Activated CD4-positive, alpha-beta T cell treated with anti-CD3 and anti-CD28 coated beads for 1 hour (primary cell): ENCODE data around the gene GRM8.

Source experiments
- DNase-seq: peaks from one replicate; pipeline ENCODE4 v3.0.0-alpha.2; 2020

Gene GRM8

GRCh38 chr7:127252778-127253280 lies at the start of gene GRM8:
GRM8 (minus strand) TSS chr7:127252941.
- no peak for DNase-seq

DNA sequence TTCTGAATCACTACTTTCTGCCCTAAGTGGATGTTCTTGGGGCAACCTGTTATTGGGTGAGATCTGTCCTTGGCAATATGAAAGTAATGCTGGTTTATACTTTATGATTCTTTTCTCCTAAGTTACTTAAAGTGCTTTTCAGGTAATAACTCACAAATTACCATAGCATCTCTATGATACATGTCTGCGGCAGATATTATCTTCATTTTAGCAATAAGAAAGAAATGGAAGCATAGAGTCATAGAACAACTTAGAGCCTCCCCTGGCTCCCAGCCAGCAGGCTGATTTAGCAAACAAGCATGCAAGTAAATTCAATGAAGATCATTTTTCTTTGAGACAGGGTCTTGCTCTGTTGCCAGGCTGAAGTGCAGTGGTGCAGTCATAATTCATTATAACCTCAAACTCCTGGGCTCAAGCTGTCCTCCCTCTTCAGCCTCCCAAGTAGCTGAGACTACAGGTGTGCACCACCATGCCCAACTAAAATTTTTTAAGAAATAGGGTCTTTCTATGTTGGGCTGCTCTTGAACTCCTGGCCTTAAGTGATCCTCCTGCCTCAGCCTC lies 38.1 kb upstream of the GRM8 start:
- no peak for DNase-seq

DNA sequence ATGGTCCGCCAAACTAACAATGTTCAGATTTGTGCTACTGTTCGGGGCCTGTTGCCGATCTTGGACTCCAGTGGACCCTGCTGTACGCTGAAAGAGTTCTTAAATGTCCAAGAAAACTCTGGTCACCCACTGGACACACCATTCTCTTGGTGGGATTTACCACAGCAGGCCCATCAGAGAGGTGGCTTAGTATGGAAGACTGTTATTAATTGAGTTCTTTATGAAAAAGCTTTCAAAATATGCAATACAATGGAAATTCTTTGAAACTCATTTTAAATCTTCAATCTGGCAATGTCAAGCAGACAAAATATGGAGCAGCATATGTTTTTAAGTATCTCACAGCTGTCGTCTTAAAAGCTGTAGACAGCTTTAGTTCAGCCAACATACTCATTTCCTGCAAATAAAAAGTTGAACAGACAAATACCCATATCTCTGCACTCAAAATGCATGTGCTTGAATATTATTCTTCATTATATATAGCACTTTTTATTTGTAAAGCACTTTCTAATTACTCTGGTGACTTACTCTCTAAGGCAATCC lies 37.4 kb upstream of the GRM8 start:
- no peak for DNase-seq

DNA sequence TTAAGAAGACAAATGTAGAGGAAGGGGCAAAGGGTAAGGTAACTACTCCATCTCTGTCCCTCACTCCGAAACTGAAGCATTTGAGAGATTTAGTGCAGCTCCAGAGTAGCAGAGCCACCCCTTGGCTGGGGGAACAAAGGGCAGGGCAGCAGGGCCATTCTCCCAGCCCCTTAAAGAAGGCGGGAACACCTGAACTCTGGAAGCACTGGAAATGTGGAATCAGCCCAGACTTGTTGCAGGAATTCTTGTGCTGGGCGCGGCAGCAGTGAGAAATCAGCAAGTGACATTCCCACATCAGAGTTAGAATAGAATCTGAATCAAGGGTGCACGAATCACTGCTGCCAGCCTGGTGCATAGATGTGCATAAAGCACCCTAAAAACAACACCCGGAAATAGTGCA lies 34.4 kb upstream of the GRM8 start:
- DNase-seq, result no peak

DNA sequence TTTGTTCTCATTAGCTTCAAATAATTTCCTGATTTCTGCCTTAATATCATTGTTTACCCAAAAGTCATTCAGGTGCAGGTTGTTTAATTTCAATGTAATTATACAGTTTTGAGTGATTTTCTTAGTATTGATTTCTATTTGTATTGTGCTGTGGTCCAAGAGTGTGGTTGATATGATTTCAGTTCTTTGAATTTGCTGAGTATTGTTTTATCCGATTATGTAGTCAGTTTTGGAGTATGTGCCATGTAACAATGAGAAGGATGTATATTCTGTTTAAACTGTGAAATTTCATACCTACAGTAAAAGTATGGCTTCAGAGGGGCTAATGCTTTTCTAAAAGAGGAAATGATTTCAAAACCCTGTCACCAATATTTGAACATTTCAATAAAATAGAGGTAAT lies 17.4 kb upstream of the GRM8 start:
- no peak for DNase-seq

GRCh38 chr7:127266047-127266446 lies 13.3 kb upstream of the GRM8 start:
- DNase-seq, result no peak

GRCh38 chr7:127264219-127264618 lies 11.5 kb upstream of the GRM8 start:
- no peak for DNase-seq

GRCh38 chr7:127258111-127258510 lies 5.4 kb upstream of the GRM8 start:
- DNase-seq, result no peak

GRCh38 chr7:127257086-127257485 lies 4.3 kb upstream of the GRM8 start:
- no peak for DNase-seq

DNA sequence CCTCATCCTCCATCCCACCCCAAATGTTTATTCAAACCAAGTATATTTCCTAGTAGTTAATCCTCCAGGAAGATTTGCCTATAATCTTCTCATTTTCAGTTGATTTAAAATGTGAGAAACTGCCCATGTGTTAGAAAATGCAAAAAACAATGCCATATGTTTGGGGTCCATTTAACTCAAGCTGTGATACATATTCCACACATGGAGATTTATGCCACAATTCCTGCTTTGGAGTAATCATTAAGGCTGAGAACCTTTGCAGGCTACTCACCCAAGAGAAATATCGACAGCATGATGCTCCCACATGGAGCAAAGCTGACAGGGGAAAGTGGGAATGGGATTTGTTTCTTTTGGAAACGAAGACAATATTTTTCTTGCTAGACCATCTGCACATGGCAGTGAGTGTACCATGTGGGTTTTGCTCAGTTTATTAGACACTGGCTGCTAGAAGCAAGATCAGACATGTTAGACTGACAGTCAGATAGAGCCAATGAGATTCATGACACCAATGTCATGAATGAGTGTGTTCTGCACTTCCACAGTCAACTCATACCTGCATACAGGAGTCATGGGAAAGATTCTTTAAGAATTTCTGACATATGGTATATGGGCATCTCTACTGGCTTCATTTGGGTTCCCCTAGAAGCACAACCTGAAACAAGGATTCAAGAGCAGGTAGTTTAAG lies 3.4 kb upstream of the GRM8 start:
- DNase-seq, result no peak

GRCh38 chr7:127254163-127254684 lies 1.5 kb upstream of the GRM8 start:
- no peak for DNase-seq

- DNase-seq, result peak; percentile 28
These were observed 781 bp upstream of the GRM8 start for GRCh38 chr7:127253281-127254162.

GRCh38 chr7:127252377-127252713 lies 396 bp downstream of the GRM8 start:
- DNase-seq, result no peak

GRCh38 chr7:127251465-127252376 lies 1.0 kb downstream of the GRM8 start:
- DNase-seq, result no peak

DNA sequence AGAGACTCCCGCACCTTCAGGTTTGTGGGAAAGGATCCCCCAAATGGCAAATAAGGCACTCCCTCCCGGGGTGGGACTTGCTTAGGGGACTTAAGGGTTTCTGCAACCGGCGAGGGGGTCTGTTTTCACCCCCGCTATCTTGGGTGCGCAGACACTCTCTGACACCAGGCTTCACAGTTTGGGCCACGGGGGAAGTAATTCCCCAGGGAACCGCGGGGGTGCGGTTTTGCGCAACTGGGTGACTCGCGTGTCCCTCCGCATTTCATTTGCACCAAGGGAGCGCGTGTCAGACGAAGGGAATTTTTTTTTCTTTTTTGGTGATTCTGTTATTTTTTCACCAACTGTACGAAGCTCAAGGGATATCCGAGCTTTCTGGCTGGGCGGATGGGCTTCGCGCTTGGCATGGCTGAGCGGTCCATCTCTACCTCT lies 1.7 kb downstream of the GRM8 start:
- no peak for DNase-seq

DNA sequence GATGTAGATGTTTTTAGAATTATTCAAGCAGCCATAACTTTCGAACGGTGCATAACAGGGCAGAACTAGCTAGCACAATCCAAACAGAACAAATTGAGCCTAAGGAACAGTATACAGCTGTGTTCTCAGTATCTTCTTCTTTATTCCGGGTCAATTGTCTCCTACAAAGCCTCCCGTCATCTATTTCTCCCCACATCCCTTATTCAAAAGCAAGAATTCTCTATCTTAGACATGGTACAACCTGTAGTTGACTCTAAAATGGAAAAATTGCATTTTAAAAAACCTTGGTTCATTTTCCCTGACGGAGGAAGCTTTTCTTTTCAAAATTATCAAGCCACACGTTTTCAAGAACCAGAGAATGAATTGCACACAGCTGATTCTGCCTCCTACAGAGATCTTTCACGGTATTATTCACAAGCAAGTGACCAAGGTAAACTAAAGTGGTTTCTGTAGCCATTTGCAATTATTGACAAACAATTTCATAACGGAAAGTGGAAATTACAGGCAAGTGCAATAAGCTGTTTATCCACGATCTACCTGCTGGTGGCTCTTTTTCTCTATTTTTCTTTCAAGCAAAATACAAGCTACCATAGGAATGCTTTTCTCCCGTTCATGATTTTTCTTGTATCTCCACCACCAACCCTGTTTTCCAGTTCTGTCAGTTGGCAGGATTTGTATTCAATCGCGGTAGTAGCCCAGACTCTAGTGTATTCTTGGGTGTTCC lies 2.3 kb downstream of the GRM8 start:
- DNase-seq, result no peak

- no peak for DNase-seq
These were observed 7.1 kb downstream of the GRM8 start for GRCh38 chr7:127245607-127246006.

- DNase-seq, result no peak
These were observed 7.7 kb downstream of the GRM8 start for GRCh38 chr7:127245002-127245401.

GRCh38 chr7:127239814-127240213 lies 12.9 kb downstream of the GRM8 start:
- DNase-seq, result no peak

- no peak for DNase-seq
These were observed 19.1 kb downstream of the GRM8 start for GRCh38 chr7:127233630-127234029.

DNA sequence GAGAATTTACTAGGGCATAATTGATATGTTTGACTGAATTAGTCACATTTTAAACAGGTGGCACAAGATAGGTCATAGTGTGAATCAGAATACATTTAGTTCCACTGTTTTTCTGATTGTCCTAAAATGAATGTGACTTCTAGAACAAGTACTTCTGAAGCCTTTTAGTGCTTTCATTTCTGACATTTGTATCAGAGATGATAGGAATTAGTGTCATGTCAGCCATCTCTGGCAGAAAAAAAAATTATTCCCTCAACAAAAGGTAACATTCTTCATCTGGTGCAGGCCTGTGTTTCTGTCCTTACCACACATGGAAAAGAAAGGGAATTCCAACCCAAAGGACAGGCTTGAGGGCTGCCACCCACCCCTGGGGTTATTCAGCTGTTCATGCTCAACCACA lies 21.3 kb downstream of the GRM8 start:
- DNase-seq, result no peak
